Activated naive CD8-positive, alpha-beta T cell treated with anti-CD3 and anti-CD28 coated beads for 36 hours (primary cell): ENCODE measurements around the gene RANBP2. TPM values are rescaled to one million over a fixed set of nuclear protein-coding genes. Genes with fewer than 3 reads are reported as not detected.
"Not testable (repeated sequence)": the region's sequence is repeated elsewhere in the genome, so short reads cannot be mapped to it uniquely, and the experiment has no call there.

Experiments used
- DNase-seq: peaks from one replicate; pipeline ENCODE4 v3.0.0; 2021
- H3K27ac Mint-ChIP-seq: one replicate; pipeline ENCODE4 v1.8.0; 2022; ENCODE audit warnings: mild to moderate bottlenecking, moderate library complexity, mixed read lengths
- H3K27me3 Mint-ChIP-seq: one replicate; pipeline ENCODE4 v1.8.0; 2022; ENCODE audit warnings: mild to moderate bottlenecking, mixed read lengths
- H3K36me3 Mint-ChIP-seq: one replicate; pipeline ENCODE4 v1.8.0; 2021; ENCODE audit warnings: mild to moderate bottlenecking, mixed read lengths
- H3K4me1 Mint-ChIP-seq: one replicate; pipeline ENCODE4 v1.8.0; 2021; ENCODE audit warnings: mixed read lengths
- H3K4me3 Mint-ChIP-seq: one replicate; pipeline ENCODE4 v1.8.0; 2022; ENCODE audit warnings: mild to moderate bottlenecking, moderate library complexity, mixed read lengths
- H3K9me3 Mint-ChIP-seq: one replicate; pipeline ENCODE4 v1.8.0; 2022; ENCODE audit warnings: mixed read lengths
- total RNA-seq, 2 experiments: library from RNA; stranded (reverse); gene quantifications; one replicate each; pipeline ENCODE4 v1.2.3, GENCODE V29; 2021

RANBP2 gene
- 10 to 100 TPM; 78.5 to 81.4 TPM for total RNA-seq

DNA sequence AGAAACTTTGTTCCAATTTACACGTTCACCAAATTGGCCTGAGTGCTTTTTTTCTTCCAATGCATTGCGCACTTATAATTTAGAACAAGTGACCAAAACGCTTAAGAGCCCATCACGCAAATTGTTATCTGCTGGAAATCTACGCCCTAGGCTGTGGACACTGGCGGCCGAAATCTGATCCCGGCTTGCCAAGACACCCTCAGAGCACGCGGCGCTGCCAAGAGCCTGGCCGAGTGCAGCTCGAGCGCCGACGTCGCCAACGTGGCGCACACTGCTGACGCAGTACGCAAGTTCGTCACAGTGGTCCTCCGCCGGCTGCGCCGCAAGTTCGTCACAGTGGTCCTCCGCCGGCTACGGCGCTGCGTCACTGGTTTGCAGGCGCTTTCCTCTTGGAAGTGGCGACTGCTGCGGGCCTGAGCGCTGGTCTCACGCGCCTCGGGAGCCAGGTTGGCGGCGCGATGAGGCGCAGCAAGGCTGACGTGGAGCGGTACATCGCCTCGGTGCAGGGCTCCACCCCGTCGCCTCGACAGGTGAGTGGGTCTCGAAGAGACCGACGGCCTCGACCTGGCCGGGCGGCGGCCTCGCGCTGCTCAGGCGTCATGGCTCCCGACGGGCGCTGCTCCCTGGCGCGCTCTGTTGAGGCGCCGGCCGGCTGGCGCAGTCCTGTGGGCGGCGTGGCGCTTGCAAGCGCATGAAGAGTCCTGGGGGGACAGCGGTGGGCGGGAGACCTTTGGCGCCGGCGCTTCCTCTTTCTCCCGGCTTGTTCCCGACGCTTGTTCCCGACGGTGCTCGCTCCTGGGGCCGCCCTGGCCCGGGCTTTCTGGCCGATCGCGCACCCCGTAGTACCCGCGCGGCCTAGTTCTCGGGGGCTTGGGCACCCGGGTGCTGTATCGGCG is at the start of gene RANBP2:
RANBP2 (plus strand) TSS at position 334 of the 896 bp plus-strand sequence; CDS start at position 459, 125 bp downstream.
- Mint-ChIP-seq H3K9me3 (no peaks in the 10 kb centered on the region), H3K27ac (peak within 1 kb of the TSS; percentile 99), H3K4me1 (peaks cover 14% of the 10 kb centered on the region), H3K27me3 (no peaks in the 10 kb centered on the region), H3K4me3 (peak within 1 kb of the TSS; percentile 94), H3K36me3 (peaks cover 4% of the 10 kb centered on the region)
- DNase-seq, result peak; percentile 96

DNA sequence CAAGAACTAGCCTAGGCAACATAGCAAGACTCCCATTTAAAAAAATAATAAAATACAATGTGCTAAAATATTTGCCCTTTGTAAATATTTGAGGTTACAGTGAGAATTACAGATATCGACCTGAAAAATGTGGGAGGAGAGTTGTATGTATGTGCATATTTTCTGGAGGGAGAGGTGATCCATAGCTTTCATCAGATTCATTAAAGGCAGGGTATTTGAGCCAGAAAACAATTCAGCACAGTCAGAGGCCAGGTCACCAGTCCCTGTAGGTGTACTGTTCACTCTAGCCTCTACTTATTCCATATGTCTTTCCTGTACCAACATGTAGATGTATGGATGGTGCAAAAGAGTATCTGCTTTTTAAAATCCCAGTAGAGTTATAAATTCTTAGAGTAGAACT is 49.0 kb upstream of the RANBP2 start:
- H3K27ac Mint-ChIP-seq, H3K9me3 Mint-ChIP-seq, H3K4me3 Mint-ChIP-seq, H3K4me1 Mint-ChIP-seq, H3K36me3 Mint-ChIP-seq, H3K27me3 Mint-ChIP-seq, DNase-seq: not testable (repeated sequence)

DNA sequence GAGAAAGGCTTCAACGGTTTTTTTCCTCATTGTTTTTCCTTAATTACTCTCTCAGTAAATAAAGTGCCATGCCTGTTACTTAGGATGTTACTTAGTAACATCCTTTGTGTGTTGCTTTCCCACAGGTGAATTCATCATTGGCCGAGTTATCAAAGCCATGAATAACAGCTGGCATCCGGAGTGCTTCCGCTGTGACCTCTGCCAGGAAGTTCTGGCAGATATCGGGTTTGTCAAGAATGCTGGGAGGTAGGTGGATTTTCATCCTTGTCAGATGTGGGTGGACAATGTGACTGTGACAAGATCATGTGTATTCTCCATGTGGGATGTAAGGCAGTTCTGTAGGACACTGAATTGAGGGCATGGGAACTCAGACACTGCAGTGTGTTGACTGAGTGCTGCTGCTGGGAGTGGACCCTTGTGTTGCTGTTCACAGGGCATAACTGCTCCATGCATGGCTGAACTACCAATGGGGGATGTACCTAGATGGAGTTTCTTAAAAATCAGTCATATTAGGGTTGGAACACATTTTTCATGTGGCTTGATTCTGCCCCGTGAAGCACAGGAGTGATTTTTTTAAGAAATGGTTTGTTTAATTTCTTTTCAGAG is 47.0 kb upstream of the RANBP2 start:
- not testable (repeated sequence) for H3K36me3 Mint-ChIP-seq, H3K9me3 Mint-ChIP-seq, DNase-seq, H3K4me3 Mint-ChIP-seq, H3K27me3 Mint-ChIP-seq, H3K27ac Mint-ChIP-seq, H3K4me1 Mint-ChIP-seq

DNA sequence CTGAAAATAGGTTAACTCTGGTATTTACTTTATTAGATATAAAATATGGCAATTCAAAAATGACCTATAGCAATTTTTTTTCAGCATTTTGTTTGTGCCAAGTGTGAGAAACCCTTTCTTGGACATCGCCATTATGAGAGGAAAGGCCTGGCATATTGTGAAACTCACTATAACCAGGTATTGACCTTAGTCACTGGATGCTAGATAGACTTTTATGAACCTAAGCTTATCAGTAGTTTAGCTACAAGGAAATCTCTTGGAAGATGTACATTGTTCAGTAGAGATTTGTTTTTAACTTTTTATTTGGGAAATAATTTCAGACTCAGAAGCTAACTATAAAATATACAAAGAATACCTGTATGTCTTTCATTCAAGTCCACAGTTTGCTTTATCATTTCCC is 42.8 kb upstream of the RANBP2 start:
- H3K9me3 Mint-ChIP-seq, H3K4me3 Mint-ChIP-seq, DNase-seq: not testable (repeated sequence)

DNA sequence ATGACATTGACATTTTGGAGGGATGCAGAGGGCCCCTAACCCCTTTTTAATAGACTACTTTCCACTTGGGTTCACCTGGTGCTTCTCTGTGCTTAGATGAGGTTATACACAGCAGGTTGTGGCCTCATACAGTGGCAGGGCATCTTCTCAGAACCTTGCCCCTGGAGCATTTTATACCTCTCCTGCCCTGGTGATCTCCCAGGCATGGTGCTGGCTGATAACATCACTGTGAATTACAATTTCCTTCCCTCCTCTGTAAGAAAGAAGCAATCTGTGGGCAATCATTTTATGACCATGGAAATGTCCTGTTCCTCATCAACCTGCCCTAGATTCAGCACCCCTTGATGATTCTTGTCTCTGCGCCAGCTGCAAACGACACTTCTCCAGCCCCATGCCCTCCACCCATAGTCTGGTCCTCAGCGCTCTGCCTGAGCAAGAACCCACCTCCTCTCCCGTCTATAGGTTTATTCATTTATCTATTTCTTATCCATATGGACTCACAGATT is 42.0 kb upstream of the RANBP2 start:
- not testable (repeated sequence) for H3K27me3 Mint-ChIP-seq, DNase-seq

More for the DNA sequence above, 42.8 kb upstream of the RANBP2 start:
- H3K4me1 Mint-ChIP-seq, H3K27ac Mint-ChIP-seq, H3K36me3 Mint-ChIP-seq, H3K27me3 Mint-ChIP-seq: not testable (repeated sequence)

DNA sequence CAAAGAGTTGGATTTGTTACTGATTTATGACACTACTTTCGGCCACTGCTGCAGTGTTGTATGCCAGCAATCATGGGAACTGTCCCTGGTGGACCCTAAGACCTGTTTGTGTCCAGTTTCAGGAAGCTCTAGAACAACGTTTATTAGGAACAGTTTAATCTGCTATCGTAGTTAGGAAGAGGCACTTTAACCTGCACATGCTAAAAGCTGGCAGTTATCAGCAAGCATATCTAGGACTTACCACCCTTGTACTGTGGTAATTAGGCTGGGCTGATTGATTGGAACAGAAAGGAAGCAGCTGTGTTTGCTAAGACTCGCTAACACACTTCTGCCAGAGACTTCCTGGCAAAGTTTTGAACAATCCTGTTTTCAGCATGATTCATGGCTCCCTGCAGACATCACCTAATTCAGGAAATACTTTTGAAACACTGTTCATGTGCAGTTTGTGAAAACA is 41.1 kb upstream of the RANBP2 start:
- H3K27ac Mint-ChIP-seq, H3K9me3 Mint-ChIP-seq, H3K4me1 Mint-ChIP-seq, DNase-seq, H3K36me3 Mint-ChIP-seq, H3K4me3 Mint-ChIP-seq, H3K27me3 Mint-ChIP-seq: not testable (repeated sequence)

More for the DNA sequence above, 42.0 kb upstream of the RANBP2 start:
- not testable (repeated sequence) for H3K4me1 Mint-ChIP-seq, H3K4me3 Mint-ChIP-seq, H3K27ac Mint-ChIP-seq, H3K36me3 Mint-ChIP-seq, H3K9me3 Mint-ChIP-seq

DNA sequence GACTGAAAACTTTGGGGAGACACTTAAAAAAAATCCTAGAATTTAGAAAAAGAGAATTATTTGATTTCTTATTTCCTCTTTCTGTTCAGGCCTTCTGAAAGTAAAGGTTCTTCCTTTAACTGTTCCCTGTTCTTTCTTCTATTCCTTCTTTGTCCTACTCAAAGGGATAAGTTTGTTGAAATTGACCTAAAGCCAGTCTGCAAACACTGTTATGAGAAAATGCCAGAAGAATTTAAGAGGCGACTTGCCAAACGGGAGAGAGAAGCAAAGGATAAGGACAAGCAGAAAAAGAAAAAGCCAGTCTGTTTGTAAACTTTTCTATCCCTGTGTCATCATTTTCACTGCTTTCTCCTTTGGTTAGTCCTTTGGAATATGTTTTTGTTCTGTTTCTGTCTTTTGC is 38.5 kb upstream of the RANBP2 start:
- not testable (repeated sequence) for DNase-seq, H3K27ac Mint-ChIP-seq, H3K4me3 Mint-ChIP-seq, H3K36me3 Mint-ChIP-seq, H3K4me1 Mint-ChIP-seq, H3K9me3 Mint-ChIP-seq, H3K27me3 Mint-ChIP-seq

DNA sequence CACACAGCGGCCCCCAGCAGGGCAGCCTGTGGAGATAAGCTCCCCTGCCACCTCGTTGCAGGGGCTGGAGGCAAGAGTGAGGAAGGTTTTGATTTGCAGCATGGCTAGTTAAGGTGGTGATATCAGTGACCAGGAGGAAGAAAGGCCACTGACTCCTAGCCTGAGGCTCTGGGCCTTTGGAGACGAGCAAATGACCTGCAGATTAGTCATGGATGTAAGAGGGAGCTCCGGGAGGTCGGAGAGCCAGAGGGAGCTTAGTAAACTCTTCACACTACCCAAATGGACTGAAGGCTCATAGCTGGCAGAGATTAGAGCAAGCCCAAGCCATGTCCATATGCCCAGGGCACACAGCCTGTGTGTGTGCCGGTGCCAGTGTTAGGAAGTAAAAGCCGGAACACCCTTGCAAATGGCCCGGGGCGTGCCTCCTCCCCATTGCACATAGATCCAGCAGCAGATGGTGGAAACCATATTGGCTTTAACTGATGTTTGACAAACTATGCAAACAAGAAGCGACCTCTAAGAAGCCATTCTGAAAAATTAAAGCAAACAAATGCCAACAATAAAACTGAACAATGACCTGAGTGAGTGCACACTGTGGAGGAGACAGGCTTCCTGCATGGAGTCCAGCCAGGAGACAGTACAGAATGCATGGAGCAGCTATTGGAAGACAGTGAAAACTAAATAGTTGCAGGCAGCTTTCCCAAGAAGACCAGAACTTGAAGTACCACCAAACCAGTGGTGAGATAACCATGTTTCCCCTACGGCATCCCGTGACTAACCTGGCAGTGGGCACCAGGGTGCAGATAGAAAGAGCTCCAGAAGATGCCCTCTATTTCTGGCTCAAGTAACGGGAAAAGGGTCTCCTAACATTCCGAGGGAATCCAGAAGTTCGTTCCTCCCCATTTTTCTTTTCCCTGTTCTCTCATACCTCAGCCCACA is 30.2 kb upstream of the RANBP2 start:
- H3K36me3 Mint-ChIP-seq, H3K27me3 Mint-ChIP-seq, DNase-seq, H3K4me1 Mint-ChIP-seq, H3K27ac Mint-ChIP-seq, H3K4me3 Mint-ChIP-seq, H3K9me3 Mint-ChIP-seq: not testable (repeated sequence)

DNA sequence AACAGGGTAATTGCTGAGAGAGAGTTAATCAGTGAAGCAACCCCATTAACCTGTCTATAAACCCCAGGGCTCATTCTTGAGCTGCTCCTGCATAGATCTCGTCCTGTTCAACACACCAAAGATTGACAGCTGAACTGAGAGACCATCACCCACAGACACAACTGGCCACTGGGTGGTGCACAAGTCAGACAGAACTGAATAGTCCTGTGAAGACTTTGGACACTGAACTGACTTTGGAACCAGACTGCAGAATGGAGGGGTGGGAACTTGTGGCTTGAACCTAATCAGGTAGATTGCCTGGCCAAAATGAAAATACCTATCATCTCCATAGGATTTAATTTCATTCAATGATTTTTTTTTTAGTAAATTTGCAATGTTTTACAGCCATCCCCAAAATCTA is 29.3 kb upstream of the RANBP2 start:
- not testable (repeated sequence) for H3K4me1 Mint-ChIP-seq, H3K27me3 Mint-ChIP-seq, H3K27ac Mint-ChIP-seq, H3K36me3 Mint-ChIP-seq, H3K9me3 Mint-ChIP-seq, DNase-seq, H3K4me3 Mint-ChIP-seq

DNA sequence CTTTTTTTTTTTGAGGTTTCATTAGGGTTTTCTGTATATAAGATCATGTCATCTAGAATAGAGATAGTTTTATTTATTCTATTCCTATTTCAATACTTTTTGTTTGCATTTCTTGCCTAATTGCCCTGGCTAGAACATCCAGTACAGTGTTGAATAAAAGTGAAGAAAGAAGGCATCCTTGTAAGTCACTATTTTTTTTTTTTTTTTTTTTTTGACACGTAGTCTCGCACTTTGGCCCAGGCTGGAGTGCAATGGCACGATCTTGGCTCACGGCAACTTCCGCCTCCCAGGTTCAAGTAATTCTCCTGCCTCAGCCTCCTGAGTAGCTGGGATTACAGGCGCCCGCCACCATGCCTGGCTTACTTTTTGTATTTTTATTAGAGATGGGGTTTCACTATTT is 27.8 kb upstream of the RANBP2 start:
- DNase-seq, result no peak
- no peaks in the 10 kb centered on the region for H3K36me3 Mint-ChIP-seq
- no peaks in the 10 kb centered on the region for H3K9me3 Mint-ChIP-seq
- no peak overlapping the region for H3K27ac Mint-ChIP-seq
- no peaks in the 10 kb centered on the region for H3K27me3 Mint-ChIP-seq
- no peaks in the 10 kb centered on the region for H3K4me1 Mint-ChIP-seq
- H3K4me3 Mint-ChIP-seq, result no peak overlapping the region

DNA sequence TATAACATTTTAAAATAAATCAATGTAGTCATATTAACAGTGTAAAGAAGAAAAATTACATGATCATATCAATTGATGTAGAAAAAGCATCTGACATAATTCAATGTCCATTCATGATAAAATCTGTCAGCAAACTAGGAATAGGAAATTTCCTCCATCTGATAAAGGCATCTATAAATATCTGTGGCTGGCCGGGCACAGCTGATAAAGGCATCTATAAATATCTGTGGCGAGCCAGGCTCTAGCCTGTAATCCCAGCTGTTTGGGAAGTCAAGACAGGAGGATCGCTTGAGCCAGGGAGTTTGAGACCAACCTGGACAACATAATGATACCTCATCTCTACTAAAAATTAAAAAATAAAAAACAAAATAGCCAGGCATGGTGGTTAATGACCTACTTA is 18.1 kb upstream of the RANBP2 start:
- Mint-ChIP-seq H3K27ac (no peak overlapping the region), H3K27me3 (no peaks in the 10 kb centered on the region), H3K36me3 (no peaks in the 10 kb centered on the region), H3K4me1 (no peaks in the 10 kb centered on the region), H3K4me3 (no peak overlapping the region), H3K9me3 (peaks cover 1% of the 10 kb centered on the region)
- DNase-seq, result no peak

DNA sequence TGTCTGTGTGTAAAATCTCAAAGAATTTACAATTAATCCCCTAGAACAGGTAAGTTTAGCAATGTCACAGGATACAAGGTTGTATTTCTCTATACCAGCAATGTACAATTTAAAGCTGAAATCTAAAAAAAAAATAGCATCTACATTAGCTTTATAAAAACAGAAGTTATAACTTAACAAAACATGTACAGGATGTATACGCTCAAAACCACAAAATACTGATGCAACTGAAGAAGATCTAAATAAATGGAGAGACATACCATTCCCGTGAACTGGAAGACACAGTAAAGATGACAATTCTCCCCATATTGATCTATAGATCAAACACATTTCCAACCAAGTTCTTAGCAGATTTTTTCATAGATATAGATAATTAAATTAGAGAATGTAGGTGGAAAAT is 17.5 kb upstream of the RANBP2 start:
- no peaks in the 10 kb centered on the region for H3K36me3 Mint-ChIP-seq
- H3K4me1 Mint-ChIP-seq, result no peaks in the 10 kb centered on the region
- no peak for DNase-seq
- no peak overlapping the region for H3K27ac Mint-ChIP-seq
- no peak overlapping the region for H3K4me3 Mint-ChIP-seq
- peaks cover 5% of the 10 kb centered on the region for H3K9me3 Mint-ChIP-seq
- no peaks in the 10 kb centered on the region for H3K27me3 Mint-ChIP-seq

DNA sequence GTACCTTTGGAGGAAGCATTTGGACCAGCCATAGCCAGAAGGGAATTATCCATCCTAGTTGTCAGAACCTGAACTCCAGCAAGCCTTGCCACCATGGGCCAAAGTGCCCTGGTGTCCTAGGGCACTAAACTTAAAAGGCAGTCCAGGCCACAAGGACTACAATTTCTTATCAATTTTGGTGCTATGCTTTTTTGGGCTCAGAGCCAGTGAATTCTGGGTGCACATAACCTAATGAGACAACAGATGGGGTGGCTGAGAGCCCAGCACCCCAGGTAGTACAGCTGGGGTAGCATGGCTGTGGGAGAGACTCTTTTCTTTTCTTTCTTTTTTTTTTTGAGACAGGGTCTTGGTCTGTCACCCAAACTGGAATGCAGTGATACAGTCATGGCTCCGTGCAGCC is 14.4 kb upstream of the RANBP2 start:
- Mint-ChIP-seq H3K4me3 (no peak overlapping the region), H3K27ac (no peak overlapping the region), H3K27me3 (no peaks in the 10 kb centered on the region), H3K4me1 (no peaks in the 10 kb centered on the region), H3K9me3 (peaks cover 13% of the 10 kb centered on the region), H3K36me3 (peaks cover 5% of the 10 kb centered on the region)
- no peak for DNase-seq

DNA sequence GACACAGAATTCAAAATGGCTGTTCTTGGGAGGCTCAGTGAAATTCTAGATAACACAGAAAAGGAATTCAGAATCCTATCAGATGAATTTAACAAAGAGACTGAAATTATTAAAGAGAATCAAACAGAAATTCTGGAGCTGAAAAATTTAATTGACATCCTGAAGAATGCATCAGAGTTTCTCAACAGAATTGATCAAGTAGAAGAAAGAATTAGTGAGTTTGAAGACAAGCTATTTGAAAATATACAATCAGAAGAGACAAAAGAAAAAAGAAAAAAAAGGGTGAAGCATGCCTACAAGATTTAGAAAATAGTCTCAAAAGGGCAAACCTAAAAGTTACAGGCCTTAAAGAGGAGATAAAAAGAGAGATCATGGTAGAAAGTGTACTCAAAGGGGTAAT is 12.0 kb upstream of the RANBP2 start:
- no peak overlapping the region for H3K27ac Mint-ChIP-seq
- no peak for DNase-seq
- no peaks in the 10 kb centered on the region for H3K4me1 Mint-ChIP-seq
- no peaks in the 10 kb centered on the region for H3K27me3 Mint-ChIP-seq
- H3K4me3 Mint-ChIP-seq, result no peak overlapping the region
- peaks cover 5% of the 10 kb centered on the region for H3K36me3 Mint-ChIP-seq
- peaks cover 13% of the 10 kb centered on the region for H3K9me3 Mint-ChIP-seq

DNA sequence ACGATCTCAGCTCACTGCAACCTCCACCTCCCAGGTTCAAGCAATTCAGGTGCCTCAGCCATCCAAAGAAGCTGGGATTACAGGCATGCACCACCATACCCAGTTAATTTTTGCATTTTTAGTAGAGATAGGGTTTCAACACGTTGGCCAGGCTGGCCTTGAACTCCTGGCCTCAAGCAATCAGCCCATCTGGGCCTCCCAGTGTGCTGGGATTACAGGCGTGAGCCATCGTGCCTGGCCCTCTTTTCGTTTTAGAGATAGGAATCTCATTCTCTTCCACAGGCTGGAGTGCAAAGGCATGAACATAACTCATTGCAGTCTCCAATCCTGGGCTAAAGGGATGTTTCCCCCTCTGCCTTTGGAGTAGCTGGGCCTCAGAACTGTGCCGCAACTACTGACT is 2.3 kb upstream of the RANBP2 start:
- not testable (repeated sequence) for H3K4me1 Mint-ChIP-seq, H3K36me3 Mint-ChIP-seq, H3K27me3 Mint-ChIP-seq, H3K9me3 Mint-ChIP-seq, H3K27ac Mint-ChIP-seq, H3K4me3 Mint-ChIP-seq, DNase-seq
